HFFc6 (cell line): ENCODE data around the gene SF1. TPM values are rescaled to one million over a fixed set of nuclear protein-coding genes. Genes with fewer than 3 reads are reported as not detected.

Experiments
- DNase-seq: peaks from one replicate; pipeline ENCODE4 v3.0.0-alpha.2; 2018
- H3K27ac Mint-ChIP-seq: 2 replicates; pipeline ENCODE4 v1.8.0; 2020; ENCODE audit warnings: mild to moderate bottlenecking, mixed read lengths
- H3K27me3 Mint-ChIP-seq: 2 replicates; pipeline ENCODE4 v1.8.0; 2021; ENCODE audit warnings: mild to moderate bottlenecking, moderate library complexity, mixed read lengths; ENCODE audit not compliant: insufficient read depth
- H3K36me3 Mint-ChIP-seq: 2 replicates; pipeline ENCODE4 v1.8.0; 2021; ENCODE audit warnings: low read depth, mixed read lengths
- H3K4me1 Mint-ChIP-seq: 2 replicates; pipeline ENCODE4 v1.8.0; 2020; ENCODE audit warnings: low read depth, mixed read lengths
- H3K4me3 Mint-ChIP-seq: 2 replicates; pipeline ENCODE4 v1.8.0; 2020; ENCODE audit warnings: mild to moderate bottlenecking, moderate library complexity, mixed read lengths
- H3K9me3 Mint-ChIP-seq: 2 replicates; pipeline ENCODE4 v1.8.0; 2020; ENCODE audit warnings: mild to moderate bottlenecking, mixed read lengths
- total RNA-seq, 6 experiments: library from RNA; stranded (reverse); fragmentation: NEBNext Ultra II Directional; extraction: Animal tissue kit (Norgen Biotek cat#: 25700); gene quantifications; 2 replicates in 1 of 6; 3 replicates in 5 of 6; pipeline ENCODE4 v1.2.3, GENCODE V29; 2021
- TF ChIP-seq, protein P1 (sequence below): fragments of 200-600 bp; sonication (generic); IDR thresholded peaks from 2 replicates; pipeline ENCODE4 v1.5.0; 2021; ENCODE audit warnings: antibody characterized with exemption, mild to moderate bottlenecking

SF1 gene
- total RNA-seq, 6 experiments from 2014 or later = 195 to 244 (median 208) TPM

DNA sequence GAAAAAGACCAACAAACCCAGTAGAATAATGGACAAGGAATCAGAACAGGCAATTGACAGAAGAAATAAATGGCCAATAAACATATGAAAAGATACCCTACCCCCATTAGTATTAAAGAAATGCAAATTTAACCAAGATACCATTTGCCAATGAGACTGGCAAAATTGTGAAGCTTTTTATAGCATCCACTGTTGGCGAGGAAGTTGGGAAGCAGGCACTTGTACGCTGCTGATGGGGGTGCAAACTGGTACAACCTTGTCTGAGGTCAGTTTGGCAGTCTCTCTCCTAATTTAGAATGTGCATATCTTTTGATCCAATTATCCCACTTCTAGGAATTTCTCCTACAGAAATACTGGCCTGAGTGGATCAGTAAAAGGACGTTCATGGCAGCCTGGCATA is 46.7 kb downstream of the SF1 start:
- no peaks in the 10 kb centered on the region for H3K9me3 Mint-ChIP-seq
- H3K4me3 Mint-ChIP-seq = no peak overlapping the region
- TF ChIP-seq, protein P1, sequence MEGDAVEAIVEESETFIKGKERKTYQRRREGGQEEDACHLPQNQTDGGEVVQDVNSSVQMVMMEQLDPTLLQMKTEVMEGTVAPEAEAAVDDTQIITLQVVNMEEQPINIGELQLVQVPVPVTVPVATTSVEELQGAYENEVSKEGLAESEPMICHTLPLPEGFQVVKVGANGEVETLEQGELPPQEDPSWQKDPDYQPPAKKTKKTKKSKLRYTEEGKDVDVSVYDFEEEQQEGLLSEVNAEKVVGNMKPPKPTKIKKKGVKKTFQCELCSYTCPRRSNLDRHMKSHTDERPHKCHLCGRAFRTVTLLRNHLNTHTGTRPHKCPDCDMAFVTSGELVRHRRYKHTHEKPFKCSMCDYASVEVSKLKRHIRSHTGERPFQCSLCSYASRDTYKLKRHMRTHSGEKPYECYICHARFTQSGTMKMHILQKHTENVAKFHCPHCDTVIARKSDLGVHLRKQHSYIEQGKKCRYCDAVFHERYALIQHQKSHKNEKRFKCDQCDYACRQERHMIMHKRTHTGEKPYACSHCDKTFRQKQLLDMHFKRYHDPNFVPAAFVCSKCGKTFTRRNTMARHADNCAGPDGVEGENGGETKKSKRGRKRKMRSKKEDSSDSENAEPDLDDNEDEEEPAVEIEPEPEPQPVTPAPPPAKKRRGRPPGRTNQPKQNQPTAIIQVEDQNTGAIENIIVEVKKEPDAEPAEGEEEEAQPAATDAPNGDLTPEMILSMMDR = no peak
- no peak for DNase-seq
- peaks cover 44% of the 10 kb centered on the region for H3K27me3 Mint-ChIP-seq
- H3K4me1 Mint-ChIP-seq = no peaks in the 10 kb centered on the region
- H3K36me3 Mint-ChIP-seq = no peaks in the 10 kb centered on the region
- no peak overlapping the region for H3K27ac Mint-ChIP-seq

DNA sequence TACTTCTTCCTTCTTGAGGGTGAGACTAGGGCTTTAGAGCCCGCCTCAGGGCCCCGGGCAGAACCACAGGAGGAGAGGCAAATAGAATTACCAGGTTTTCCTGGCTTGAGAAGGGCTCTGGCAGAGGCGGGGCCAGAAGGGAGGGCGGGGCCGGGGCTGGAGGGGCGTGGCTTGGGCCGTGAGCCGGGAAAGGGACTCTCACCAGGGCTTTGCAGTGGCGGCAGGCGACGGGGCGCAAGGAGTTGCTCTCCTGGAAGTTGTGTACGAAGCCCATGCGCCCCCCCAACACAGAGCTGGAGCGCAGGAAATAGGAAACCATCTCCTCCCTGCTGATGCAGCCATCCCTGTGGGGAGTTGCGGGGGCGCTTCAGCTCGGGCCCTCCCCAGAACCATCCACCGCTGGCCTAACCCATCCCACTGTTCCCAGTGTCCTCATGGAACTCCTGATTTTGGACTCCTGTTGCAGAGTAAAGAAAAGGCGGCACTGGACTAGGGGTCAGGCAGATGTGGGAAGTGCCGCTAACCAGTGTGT is 48.4 kb downstream of the SF1 start:
- Mint-ChIP-seq H3K4me3 (no peak overlapping the region), H3K27ac (no peak overlapping the region), H3K27me3 (peaks cover 48% of the 10 kb centered on the region), H3K36me3 (no peaks in the 10 kb centered on the region), H3K4me1 (no peaks in the 10 kb centered on the region), H3K9me3 (no peaks in the 10 kb centered on the region)
- no peak for DNase-seq
- TF ChIP-seq, protein P1 = no peak

DNA sequence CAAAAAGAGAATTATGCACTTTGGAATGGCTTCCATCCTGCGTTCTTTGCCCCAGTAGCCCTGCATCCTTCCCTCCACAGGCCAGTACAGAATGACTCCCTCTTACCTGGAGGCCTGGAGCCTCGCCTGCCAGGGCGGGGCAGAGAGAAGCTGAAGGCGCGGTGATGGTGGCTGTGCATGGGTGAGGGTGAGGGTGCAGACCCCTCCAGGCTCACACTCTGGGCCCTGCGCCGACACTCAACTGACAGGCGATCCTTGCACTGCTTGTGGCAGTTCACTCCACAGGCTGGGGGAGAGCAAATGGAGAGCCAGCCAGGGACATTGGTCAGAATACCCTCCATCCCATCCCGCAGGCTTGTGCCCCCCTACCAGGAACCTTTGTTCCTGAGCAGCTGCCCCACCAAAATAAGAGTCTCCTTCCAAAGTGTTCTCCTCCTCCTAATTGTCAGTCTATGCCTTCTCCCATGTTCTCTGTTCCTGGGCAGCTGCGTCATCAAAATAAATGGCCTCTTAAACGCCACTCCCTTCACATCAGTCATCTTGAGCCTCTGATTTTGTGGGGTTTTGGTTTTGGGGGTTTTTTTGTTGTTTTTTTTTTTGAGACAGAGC is 49.5 kb downstream of the SF1 start:
- Mint-ChIP-seq H3K36me3 (no peaks in the 10 kb centered on the region), H3K9me3 (no peaks in the 10 kb centered on the region), H3K27ac (no peak overlapping the region), H3K4me1 (no peaks in the 10 kb centered on the region), H3K27me3 (peaks cover 46% of the 10 kb centered on the region), H3K4me3 (no peak overlapping the region)
- no peak for DNase-seq
- TF ChIP-seq, protein P1 = no peak

DNA sequence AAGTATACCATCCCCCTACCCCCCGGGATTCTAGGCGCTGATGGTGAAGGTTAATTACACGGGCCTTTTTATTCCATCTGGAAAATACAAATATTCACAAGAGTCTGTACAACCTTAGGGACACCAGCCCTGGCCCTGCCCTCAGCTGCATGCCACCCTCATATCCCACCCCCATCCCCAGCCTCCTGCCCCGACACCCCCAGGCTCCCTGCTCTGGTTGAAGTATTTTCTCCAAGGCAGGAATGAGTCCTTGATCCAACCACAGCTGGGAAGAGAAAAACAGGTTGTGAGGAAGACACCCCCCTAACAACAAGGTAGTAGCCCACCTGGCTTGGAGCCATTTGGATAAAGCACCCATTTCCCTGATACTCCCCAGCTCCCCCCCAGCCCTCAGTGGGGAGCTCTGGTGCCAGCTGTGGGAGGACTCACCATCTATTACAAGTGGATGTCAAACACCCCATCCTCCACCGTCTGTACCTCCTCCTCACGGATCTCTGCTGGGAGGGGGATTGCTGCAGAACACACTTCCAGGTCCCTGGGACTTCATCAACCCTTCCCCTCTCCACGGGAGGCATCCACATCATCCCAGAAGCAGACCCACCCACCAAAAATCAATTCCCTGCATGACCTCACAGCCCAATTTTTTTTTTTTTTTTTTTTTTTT is 51.3 kb downstream of the SF1 start:
- no peak overlapping the region for H3K27ac Mint-ChIP-seq
- H3K4me1 Mint-ChIP-seq = no peaks in the 10 kb centered on the region
- no peak for DNase-seq
- peaks cover 46% of the 10 kb centered on the region for H3K27me3 Mint-ChIP-seq
- H3K4me3 Mint-ChIP-seq = no peak overlapping the region
- H3K36me3 Mint-ChIP-seq = no peaks in the 10 kb centered on the region
- TF ChIP-seq, protein P1 = no peak
- no peaks in the 10 kb centered on the region for H3K9me3 Mint-ChIP-seq

DNA sequence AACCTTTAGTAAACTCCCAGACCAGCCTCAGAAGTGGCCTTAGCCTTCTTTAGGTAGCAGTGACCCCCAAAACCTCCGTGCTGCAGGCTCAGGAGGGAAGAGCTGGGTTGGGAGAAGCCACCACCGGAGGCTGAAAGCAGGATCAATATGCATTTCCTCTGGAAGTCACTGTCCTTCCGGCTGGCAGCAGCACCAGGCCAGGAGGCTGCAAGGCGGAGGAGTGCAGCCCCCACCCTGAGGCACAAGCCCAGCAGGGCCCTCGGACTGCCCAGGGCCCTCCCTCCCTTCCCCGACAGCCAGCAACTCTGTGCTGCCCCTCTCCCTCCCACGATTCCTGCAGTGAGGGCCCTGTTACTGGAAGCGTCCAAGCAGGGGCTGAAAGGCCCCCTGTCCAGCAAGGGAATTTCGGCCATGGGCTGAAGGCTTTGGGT is 52.1 kb downstream of the SF1 start:
- Mint-ChIP-seq H3K4me1 (no peaks in the 10 kb centered on the region), H3K27ac (no peak overlapping the region), H3K9me3 (no peaks in the 10 kb centered on the region), H3K36me3 (no peaks in the 10 kb centered on the region), H3K4me3 (no peak overlapping the region), H3K27me3 (peaks cover 46% of the 10 kb centered on the region)
- DNase-seq = no peak
- TF ChIP-seq, protein P1 = no peak
